Upper lobe of right lung (tissue), 1 donor: ENCODE results near the gene ZNF70. TPM values are rescaled to one million over a fixed set of nuclear protein-coding genes. Genes with fewer than 3 reads are reported as not detected.

ENCODE experiments used
- ATAC-seq: fragments of 200-7000 bp; cut with Tn5 transposase; one replicate; pipeline ENCODE4 v1.9.1; 2020; ENCODE audit warnings: mild to moderate bottlenecking, moderate library complexity
- DNase-seq: peaks from one replicate; pipeline ENCODE4 v3.0.0-alpha.2; 2020
- H3K27ac ChIP-seq: fragments of 200-600 bp; one replicate; pipeline ENCODE4 v1.8.0; 2022
- H3K27me3 ChIP-seq: fragments of 200-600 bp; one replicate; pipeline ENCODE4 v1.8.0; 2022; ENCODE audit warnings: mild to moderate bottlenecking
- H3K36me3 ChIP-seq: fragments of 200-600 bp; one replicate; pipeline ENCODE4 v1.8.0; 2022
- H3K4me1 ChIP-seq: fragments of 200-600 bp; one replicate; pipeline ENCODE4 v1.8.0; 2022
- H3K4me3 ChIP-seq: fragments of 200-600 bp; one replicate; pipeline ENCODE4 v1.8.0; 2022; ENCODE audit warnings: mild to moderate bottlenecking
- H3K9me3 ChIP-seq: fragments of 200-600 bp; one replicate; pipeline ENCODE4 v1.8.0; 2022
- intact Hi-C: fragments of 100-400 bp; cut with DNase I; formaldehyde crosslinking; loops from one replicate; pipeline ENCODE4 v1.11.0; 2022
- total RNA-seq: library from RNA; stranded (reverse); fragmentation: NEBNext Ultra II Directional; extraction: Animal tissue kit (Norgen Biotek cat#: 25700); gene quantifications from one replicate; pipeline ENCODE4 v1.2.1, GENCODE V29; 2021
- TF ChIP-seq, protein P1 (sequence below): fragments of 200-600 bp; IDR thresholded peaks from one replicate; pipeline ENCODE4 v1.8.0; 2022; ENCODE audit warnings: antibody characterized with exemption
- donor health status: DM: no; HTN: yes; CAD: no; lungs with severe emphysema.

Gene ZNF70
- total RNA-seq, 1 donor from 2014 or later, result 6.1 TPM

- no peaks in the 10 kb centered on the region for H3K9me3 ChIP-seq
- peaks cover 3% of the 10 kb centered on the region for H3K4me1 ChIP-seq
- H3K36me3 ChIP-seq, result peaks cover 26% of the 10 kb centered on the region
- intact Hi-C loops, result no loop called here
- TF ChIP-seq, protein P1, sequence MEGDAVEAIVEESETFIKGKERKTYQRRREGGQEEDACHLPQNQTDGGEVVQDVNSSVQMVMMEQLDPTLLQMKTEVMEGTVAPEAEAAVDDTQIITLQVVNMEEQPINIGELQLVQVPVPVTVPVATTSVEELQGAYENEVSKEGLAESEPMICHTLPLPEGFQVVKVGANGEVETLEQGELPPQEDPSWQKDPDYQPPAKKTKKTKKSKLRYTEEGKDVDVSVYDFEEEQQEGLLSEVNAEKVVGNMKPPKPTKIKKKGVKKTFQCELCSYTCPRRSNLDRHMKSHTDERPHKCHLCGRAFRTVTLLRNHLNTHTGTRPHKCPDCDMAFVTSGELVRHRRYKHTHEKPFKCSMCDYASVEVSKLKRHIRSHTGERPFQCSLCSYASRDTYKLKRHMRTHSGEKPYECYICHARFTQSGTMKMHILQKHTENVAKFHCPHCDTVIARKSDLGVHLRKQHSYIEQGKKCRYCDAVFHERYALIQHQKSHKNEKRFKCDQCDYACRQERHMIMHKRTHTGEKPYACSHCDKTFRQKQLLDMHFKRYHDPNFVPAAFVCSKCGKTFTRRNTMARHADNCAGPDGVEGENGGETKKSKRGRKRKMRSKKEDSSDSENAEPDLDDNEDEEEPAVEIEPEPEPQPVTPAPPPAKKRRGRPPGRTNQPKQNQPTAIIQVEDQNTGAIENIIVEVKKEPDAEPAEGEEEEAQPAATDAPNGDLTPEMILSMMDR, result no peak
- H3K27ac ChIP-seq, result no peak overlapping the region
- no peak overlapping the region for H3K4me3 ChIP-seq
- H3K27me3 ChIP-seq, result no peaks in the 10 kb centered on the region
- no peak for DNase-seq
- ATAC-seq, result no peak
These were observed 58.2 kb downstream of the ZNF70 start for GRCh38 chr22:23692598-23693291.

- no peaks in the 10 kb centered on the region for H3K27me3 ChIP-seq
- DNase-seq, result no peak
- peaks cover 24% of the 10 kb centered on the region for H3K36me3 ChIP-seq
- intact Hi-C loops, result no loop called here
- H3K4me3 ChIP-seq, result no peak overlapping the region
- H3K27ac ChIP-seq, result no peak overlapping the region
- H3K4me1 ChIP-seq, result peaks cover 3% of the 10 kb centered on the region
- TF ChIP-seq, protein P1, result no peak
- ATAC-seq, result no peak
- H3K9me3 ChIP-seq, result no peaks in the 10 kb centered on the region
These were observed 59.0 kb downstream of the ZNF70 start for GRCh38 chr22:23691748-23692423.

- Histone ChIP-seq H3K4me1 (no peaks in the 10 kb centered on the region), H3K27ac (no peak within 1 kb of the TSS), H3K4me3 (no peak within 1 kb of the TSS), H3K27me3 (no peaks in the 10 kb centered on the region), H3K36me3 (peaks cover 24% of the 10 kb centered on the region), H3K9me3 (no peaks in the 10 kb centered on the region)
- intact Hi-C loops, result no loop called here
- TF ChIP-seq, protein P1, result no peak
- no peak for DNase-seq
- no peak for ATAC-seq
These were observed 60.2 kb downstream of the ZNF70 start, which contains the start of gene RGL4 for GRCh38 chr22:23690713-23691112. RGL4 (plus strand) TSS chr22:23691013; CDS start chr22:23692031, 1,018 bp downstream.

- intact Hi-C loops, result no loop called here
- no peak for ATAC-seq
- Histone ChIP-seq H3K27ac (no peak overlapping the region), H3K9me3 (no peaks in the 10 kb centered on the region), H3K36me3 (peaks cover 16% of the 10 kb centered on the region), H3K27me3 (no peaks in the 10 kb centered on the region), H3K4me1 (no peaks in the 10 kb centered on the region), H3K4me3 (no peak overlapping the region)
- TF ChIP-seq, protein P1, result no peak
- no peak for DNase-seq
These were observed 61.5 kb downstream of the ZNF70 start for GRCh38 chr22:23689414-23689813.

Other genes starting within 250 kb of the ZNF70 start
- gene IGLL1, start 170.8 kb downstream of the ZNF70 start, total RNA-seq, result not detected
- gene DRICH1, start 118.8 kb downstream of the ZNF70 start, total RNA-seq, result 0.96 TPM
- gene RGL4, start 60.1 kb downstream of the ZNF70 start, total RNA-seq, result 1.2 TPM
- gene VPREB3, start 3.3 kb upstream of the ZNF70 start, total RNA-seq, result not detected
- not detected for gene C22orf15, start 11.9 kb upstream of the ZNF70 start, total RNA-seq
- 102 TPM for gene CHCHD10, start 16.9 kb upstream of the ZNF70 start, total RNA-seq
- gene MMP11, start 21.7 kb upstream of the ZNF70 start, total RNA-seq, result 1.9 TPM
- 59.6 TPM for gene SMARCB1, start 35.9 kb upstream of the ZNF70 start, total RNA-seq
- gene DERL3, start 87.9 kb upstream of the ZNF70 start, total RNA-seq, result 3.8 TPM
- gene SLC2A11, start 106.8 kb upstream of the ZNF70 start, total RNA-seq, result 13.2 TPM
- gene MIF, start 143.3 kb upstream of the ZNF70 start, total RNA-seq, result 236 TPM
- gene GSTT2B, start 210.1 kb upstream of the ZNF70 start, total RNA-seq, result 9.8 TPM
- gene DDTL, start 215.8 kb upstream of the ZNF70 start, total RNA-seq, result 2.5 TPM
- gene DDT, start 223.3 kb upstream of the ZNF70 start, total RNA-seq, result 88.7 TPM
- gene GSTT2, start 229.0 kb upstream of the ZNF70 start, total RNA-seq, result 1.1 TPM